Measurements from ENCODE around the gene SLMAP. TPM values are rescaled to one million over a fixed set of nuclear protein-coding genes. Genes with fewer than 3 reads are reported as not detected.
A peak's percentile ranks its signal among the peaks of the same experiment; 100 is the strongest.

SLMAP gene
- total and polyA plus RNA-seq, 7 experiments from 2014 or later = 20.2 to 77.1 (median 63.4) TPM

DNA sequence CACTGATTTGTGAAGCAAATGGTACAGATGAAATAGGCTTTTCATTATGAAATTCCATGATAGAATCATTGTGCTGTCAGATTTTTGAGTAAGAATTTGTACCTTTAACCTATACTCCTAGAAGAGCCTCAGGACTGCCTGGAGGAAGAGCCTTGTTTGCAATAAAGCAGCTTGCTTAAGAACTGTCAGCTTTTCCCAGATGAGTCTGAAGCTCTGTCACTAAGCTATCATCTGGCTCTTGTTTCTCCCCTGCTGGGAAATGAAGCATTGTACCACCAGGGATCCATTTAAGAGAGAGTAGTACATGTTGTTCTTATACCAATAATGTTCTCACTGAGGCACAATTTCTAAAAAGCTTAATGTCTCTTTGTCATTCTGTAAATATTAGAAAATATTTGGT lies 167.0 kb downstream of the SLMAP start:
- CTCF ChIA-PET = no interaction called here
- Histone ChIP-seq H3K4me3 (ENCODE audit: low read length) (no peak overlapping the region), H3K9me3 (ENCODE audit: control insufficient read depth in 2 of 3, low read length in 3 of 3) (no peaks in the 10 kb centered on the region), H3K27me3 (ENCODE audit: control insufficient read depth in 2 of 2, insufficient read depth in 2 of 2, low read length in 2 of 2) (no peaks in the 10 kb centered on the region), H3K4me1 (ENCODE audit: control insufficient read depth in 2 of 2, insufficient read depth in 2 of 2, low read length in 2 of 2) (no peaks in the 10 kb centered on the region), H3K27ac (ENCODE audit: low read depth, low read length) (no peak overlapping the region), H3K36me3 (ENCODE audit: control insufficient read depth in 2 of 3, insufficient read depth in 3 of 3, low read length in 3 of 3) (peaks cover 0 to 40% (median 5%) of the 10 kb centered on the region in 3 experiments)
- POLR2A ChIA-PET = no interaction called here
- DNase-seq (no peak), ATAC-seq (no peak)
- Mint-ChIP-seq H3K9me3 (no peaks in the 10 kb centered on the region), H3K36me3 (peaks cover 17 to 68% (median 36%) of the 10 kb centered on the region in 5 donors), H3K4me1 (no peaks in the 10 kb centered on the region), H3K4me3 (no peak overlapping the region), H3K27me3 (no peaks in the 10 kb centered on the region), H3K27ac (peak overlapping the region in 1 of 9 donors; percentile 43)
- intact Hi-C loops (cut with micrococcal nuclease) = no loop called here

DNA sequence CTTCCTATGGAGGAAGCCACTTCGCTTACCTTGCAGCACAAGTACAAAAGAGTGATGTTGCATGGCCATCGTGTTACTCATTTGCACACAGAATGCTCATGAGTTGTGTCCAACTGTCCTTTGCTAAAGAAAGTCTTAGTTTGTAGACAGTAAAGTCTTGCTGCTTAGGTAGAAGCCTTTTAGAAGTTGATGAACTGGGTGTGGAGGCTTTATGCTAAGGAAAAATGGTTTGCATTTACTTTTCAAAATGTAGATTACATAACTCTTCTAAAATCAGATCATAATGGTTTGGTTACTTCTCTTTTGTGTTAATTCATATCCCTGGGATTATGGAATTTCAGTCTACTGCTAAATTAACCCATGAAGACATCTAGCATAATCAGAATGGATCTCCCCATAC lies 167.6 kb downstream of the SLMAP start:
- POLR2A ChIA-PET = interaction anchor here (0.7 kb wide), 1 partner anchor 8 kb away, joined by 3 read pairs; no protein-coding TSS in a partner anchor
- Histone ChIP-seq H3K9me3 (ENCODE audit: control insufficient read depth in 2 of 3, low read length in 3 of 3) (no peaks in the 10 kb centered on the region), H3K27ac (ENCODE audit: low read depth, low read length) (no peak overlapping the region), H3K36me3 (ENCODE audit: control insufficient read depth in 2 of 3, insufficient read depth in 3 of 3, low read length in 3 of 3) (peaks cover 0 to 34% (median 5%) of the 10 kb centered on the region in 3 experiments), H3K4me3 (ENCODE audit: low read length) (no peak overlapping the region), H3K4me1 (ENCODE audit: control insufficient read depth in 2 of 2, insufficient read depth in 2 of 2, low read length in 2 of 2) (no peaks in the 10 kb centered on the region), H3K27me3 (ENCODE audit: control insufficient read depth in 2 of 2, insufficient read depth in 2 of 2, low read length in 2 of 2) (no peaks in the 10 kb centered on the region)
- ATAC-seq = no peak
- intact Hi-C loops (cut with micrococcal nuclease) = no loop called here
- CTCF ChIA-PET = interaction anchor here (0.6 kb wide), 1 partner anchor 692 kb away, joined by 3 read pairs; no protein-coding TSS in a partner anchor
- H3K9me3 Mint-ChIP-seq = no peaks in the 10 kb centered on the region
- no peaks in the 10 kb centered on the region for H3K4me1 Mint-ChIP-seq
- DNase-seq = no peak
- no peak overlapping the region for H3K4me3 Mint-ChIP-seq
- H3K36me3 Mint-ChIP-seq = peaks cover 11 to 66% (median 30%) of the 10 kb centered on the region in 5 donors
- H3K27ac Mint-ChIP-seq = no peak overlapping the region
- no peaks in the 10 kb centered on the region for H3K27me3 Mint-ChIP-seq

DNA sequence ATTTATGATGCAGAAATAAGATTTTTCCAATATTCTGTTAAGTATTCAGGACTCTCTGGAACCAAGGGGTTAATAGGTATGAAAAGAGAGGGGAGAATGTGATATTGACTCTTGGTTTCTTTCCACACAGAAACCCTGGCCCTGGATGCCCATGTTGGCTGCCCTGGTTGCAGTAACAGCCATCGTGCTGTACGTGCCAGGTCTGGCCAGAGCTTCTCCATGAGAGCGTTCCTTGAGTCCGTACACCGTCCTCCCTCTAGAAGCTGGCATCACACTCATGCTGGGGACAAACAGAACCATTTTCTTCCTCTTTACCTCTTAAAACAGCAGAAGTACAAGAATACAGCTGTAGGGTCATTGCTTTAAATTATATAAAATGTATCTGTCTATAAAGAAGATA lies 171.1 kb downstream of the SLMAP start:
- Mint-ChIP-seq H3K36me3 (peaks cover 13 to 62% (median 27%) of the 10 kb centered on the region in 5 donors), H3K4me1 (no peaks in the 10 kb centered on the region), H3K27me3 (no peaks in the 10 kb centered on the region), H3K4me3 (no peak overlapping the region), H3K9me3 (no peaks in the 10 kb centered on the region), H3K27ac (no peak overlapping the region)
- no peak overlapping the region for H3K27ac ChIP-seq (ENCODE audit: low read depth, low read length)
- DNase-seq (no peak), ATAC-seq (no peak)
- ChIA-PET CTCF (no interaction called here), POLR2A (no interaction called here)
- H3K4me3 ChIP-seq (ENCODE audit: low read length) = no peak overlapping the region
- intact Hi-C loops (cut with micrococcal nuclease) = no loop called here
- H3K9me3 ChIP-seq (ENCODE audit: control insufficient read depth in 2 of 3, low read length in 3 of 3) = no peaks in the 10 kb centered on the region
- no peaks in the 10 kb centered on the region for H3K4me1 ChIP-seq (ENCODE audit: control insufficient read depth in 2 of 2, insufficient read depth in 2 of 2, low read length in 2 of 2)
- H3K36me3 ChIP-seq (ENCODE audit: control insufficient read depth in 2 of 3, insufficient read depth in 3 of 3, low read length in 3 of 3) = peaks cover 0 to 31% (median 5%) of the 10 kb centered on the region in 3 experiments
- no peaks in the 10 kb centered on the region for H3K27me3 ChIP-seq (ENCODE audit: control insufficient read depth in 2 of 2, insufficient read depth in 2 of 2, low read length in 2 of 2)

DNA sequence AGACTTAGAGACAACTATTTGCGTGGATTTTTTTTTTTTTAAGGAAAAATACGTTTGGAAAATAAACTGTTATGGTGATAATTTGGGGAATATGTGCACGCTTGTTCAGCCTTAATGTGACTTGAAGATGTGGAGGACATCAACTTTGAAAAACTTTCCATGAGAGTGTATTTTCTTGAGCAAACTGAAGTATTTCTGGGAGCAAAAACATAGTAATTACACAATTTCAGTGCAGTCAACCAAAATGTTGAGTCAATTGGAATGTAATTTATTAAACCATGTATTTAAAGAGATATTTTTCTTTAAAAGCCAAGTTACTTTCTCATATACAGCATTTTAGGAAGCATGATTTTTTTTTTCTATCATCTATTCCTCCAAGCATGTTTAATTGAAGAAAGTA lies 171.8 kb downstream of the SLMAP start:
- H3K4me1 ChIP-seq (ENCODE audit: control insufficient read depth in 2 of 2, insufficient read depth in 2 of 2, low read length in 2 of 2) = no peaks in the 10 kb centered on the region
- no peak overlapping the region for H3K27ac ChIP-seq (ENCODE audit: low read depth, low read length)
- H3K36me3 ChIP-seq (ENCODE audit: control insufficient read depth in 2 of 3, insufficient read depth in 3 of 3, low read length in 3 of 3) = peaks cover 0 to 26% (median 5%) of the 10 kb centered on the region in 3 experiments
- H3K36me3 Mint-ChIP-seq = peaks cover 13 to 64% (median 28%) of the 10 kb centered on the region in 5 donors
- H3K27ac Mint-ChIP-seq = no peak overlapping the region
- intact Hi-C loops (cut with micrococcal nuclease) = no loop called here
- no peak for DNase-seq
- H3K27me3 ChIP-seq (ENCODE audit: control insufficient read depth in 2 of 2, insufficient read depth in 2 of 2, low read length in 2 of 2) = no peaks in the 10 kb centered on the region
- POLR2A ChIA-PET = no interaction called here
- H3K9me3 Mint-ChIP-seq = no peaks in the 10 kb centered on the region
- no peak overlapping the region for H3K4me3 ChIP-seq (ENCODE audit: low read length)
- no peaks in the 10 kb centered on the region for H3K9me3 ChIP-seq (ENCODE audit: control insufficient read depth in 2 of 3, low read length in 3 of 3)
- CTCF ChIA-PET = interaction anchor here (0.6 kb wide), 1 partner anchor 154 kb away, joined by 3 read pairs; no protein-coding TSS in a partner anchor
- H3K4me1 Mint-ChIP-seq = no peaks in the 10 kb centered on the region
- no peak for ATAC-seq
- H3K27me3 Mint-ChIP-seq = no peaks in the 10 kb centered on the region
- no peak overlapping the region for H3K4me3 Mint-ChIP-seq

DNA sequence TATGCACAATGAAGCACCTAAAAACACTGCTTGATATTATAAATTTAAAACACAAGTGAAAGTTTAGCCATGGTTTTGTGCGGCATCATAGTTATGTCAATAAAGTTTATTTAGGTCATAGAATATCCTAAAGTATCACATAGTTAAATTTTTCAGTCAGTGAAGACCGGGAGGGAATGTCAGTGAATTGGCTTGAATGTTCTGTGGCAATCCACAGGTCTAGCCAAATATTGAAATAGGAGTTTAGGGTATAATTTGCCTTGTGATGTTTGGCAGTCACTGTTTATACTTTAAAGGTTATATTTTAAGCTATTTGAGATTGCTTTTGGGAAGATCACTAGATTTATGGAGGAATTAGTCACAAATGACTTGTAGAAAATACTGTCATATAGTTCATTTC lies 172.4 kb downstream of the SLMAP start:
- H3K4me1 ChIP-seq (ENCODE audit: control insufficient read depth in 2 of 2, insufficient read depth in 2 of 2, low read length in 2 of 2) = no peaks in the 10 kb centered on the region
- no peaks in the 10 kb centered on the region for H3K9me3 Mint-ChIP-seq
- H3K36me3 Mint-ChIP-seq = peaks cover 9 to 61% (median 26%) of the 10 kb centered on the region in 5 donors
- no peaks in the 10 kb centered on the region for H3K27me3 ChIP-seq (ENCODE audit: control insufficient read depth in 2 of 2, insufficient read depth in 2 of 2, low read length in 2 of 2)
- no peak overlapping the region for H3K4me3 Mint-ChIP-seq
- H3K36me3 ChIP-seq (ENCODE audit: control insufficient read depth in 2 of 3, insufficient read depth in 3 of 3, low read length in 3 of 3) = peaks cover 0 to 20% (median 5%) of the 10 kb centered on the region in 3 experiments
- no peak for DNase-seq
- intact Hi-C loops (cut with micrococcal nuclease) = no loop called here
- no peak overlapping the region for H3K27ac Mint-ChIP-seq
- POLR2A ChIA-PET = no interaction called here
- CTCF ChIA-PET = no interaction called here
- no peaks in the 10 kb centered on the region for H3K4me1 Mint-ChIP-seq
- no peak for ATAC-seq
- no peaks in the 10 kb centered on the region for H3K9me3 ChIP-seq (ENCODE audit: control insufficient read depth in 2 of 3, low read length in 3 of 3)
- no peaks in the 10 kb centered on the region for H3K27me3 Mint-ChIP-seq
- H3K27ac ChIP-seq (ENCODE audit: low read depth, low read length) = no peak overlapping the region
- H3K4me3 ChIP-seq (ENCODE audit: low read length) = no peak overlapping the region

DNA sequence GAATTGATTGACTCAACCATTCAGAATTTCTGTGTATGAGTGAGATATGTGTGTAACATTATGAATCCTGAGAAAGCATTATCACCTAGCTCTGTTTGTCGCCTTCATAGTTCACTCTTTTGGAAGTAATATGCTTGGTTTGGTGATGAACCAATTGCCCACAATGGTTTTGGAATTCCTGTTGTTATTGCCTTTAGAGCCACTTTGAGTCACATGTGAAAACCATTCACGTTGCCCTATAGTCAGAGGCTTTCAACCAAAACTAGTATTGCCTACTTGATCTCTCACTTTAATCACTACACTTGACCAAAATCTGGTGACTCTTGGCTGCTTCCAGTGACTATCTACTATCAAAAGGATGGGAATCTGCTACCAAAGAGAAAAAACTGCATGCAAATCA lies 173.9 kb downstream of the SLMAP start:
- Histone ChIP-seq H3K36me3 (ENCODE audit: control insufficient read depth in 2 of 3, insufficient read depth in 3 of 3, low read length in 3 of 3) (peaks cover 0 to 13% (median 5%) of the 10 kb centered on the region in 3 experiments), H3K9me3 (ENCODE audit: control insufficient read depth in 2 of 3, low read length in 3 of 3) (no peaks in the 10 kb centered on the region), H3K4me3 (ENCODE audit: low read length) (no peak overlapping the region), H3K4me1 (ENCODE audit: control insufficient read depth in 2 of 2, insufficient read depth in 2 of 2, low read length in 2 of 2) (no peaks in the 10 kb centered on the region), H3K27ac (ENCODE audit: low read depth, low read length) (no peak overlapping the region), H3K27me3 (ENCODE audit: control insufficient read depth in 2 of 2, insufficient read depth in 2 of 2, low read length in 2 of 2) (no peaks in the 10 kb centered on the region)
- Mint-ChIP-seq H3K4me1 (no peaks in the 10 kb centered on the region), H3K36me3 (peaks cover 9 to 49% (median 22%) of the 10 kb centered on the region in 5 donors), H3K27me3 (no peaks in the 10 kb centered on the region), H3K9me3 (no peaks in the 10 kb centered on the region), H3K27ac (no peak overlapping the region), H3K4me3 (no peak overlapping the region)
- ChIA-PET POLR2A (no interaction called here), CTCF (no interaction called here)
- intact Hi-C loops (cut with micrococcal nuclease) = no loop called here
- DNase-seq (no peak), ATAC-seq (no peak)

DNA sequence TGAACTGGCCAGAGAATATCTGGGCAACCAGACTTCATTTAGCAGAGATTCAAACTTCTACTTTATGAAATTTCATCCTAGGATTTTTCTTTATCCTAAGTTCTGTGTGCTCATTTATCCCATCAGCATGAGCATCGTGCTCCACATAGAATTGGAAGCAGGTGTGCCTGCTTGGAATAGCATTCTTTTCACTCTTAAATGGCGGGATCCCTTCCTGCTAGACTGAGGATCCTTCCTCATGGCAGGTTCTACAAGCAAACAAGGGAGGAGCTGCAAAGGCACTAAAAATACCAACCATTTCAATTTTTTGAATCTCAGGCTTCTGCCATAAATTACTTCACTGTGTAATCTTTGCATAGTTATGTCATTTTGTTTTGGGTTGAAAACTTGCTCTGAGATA lies 177.5 kb downstream of the SLMAP start:
- intact Hi-C loops (cut with micrococcal nuclease) = no loop called here
- ATAC-seq (no peak), DNase-seq (no peak)
- no peak overlapping the region for H3K4me3 Mint-ChIP-seq
- no peak overlapping the region for H3K27ac Mint-ChIP-seq
- no peaks in the 10 kb centered on the region for H3K27me3 Mint-ChIP-seq
- H3K9me3 Mint-ChIP-seq = no peaks in the 10 kb centered on the region
- Histone ChIP-seq H3K9me3 (ENCODE audit: control insufficient read depth in 2 of 3, low read length in 3 of 3) (no peaks in the 10 kb centered on the region), H3K4me1 (ENCODE audit: control insufficient read depth in 2 of 2, insufficient read depth in 2 of 2, low read length in 2 of 2) (no peaks in the 10 kb centered on the region), H3K4me3 (ENCODE audit: low read length) (no peak overlapping the region), H3K27me3 (ENCODE audit: control insufficient read depth in 2 of 2, insufficient read depth in 2 of 2, low read length in 2 of 2) (no peaks in the 10 kb centered on the region), H3K36me3 (ENCODE audit: control insufficient read depth in 2 of 3, insufficient read depth in 3 of 3, low read length in 3 of 3) (peaks cover 0 to 7% (median 0%) of the 10 kb centered on the region in 3 experiments), H3K27ac (ENCODE audit: low read depth, low read length) (no peak overlapping the region)
- H3K36me3 Mint-ChIP-seq = peaks cover 4 to 28% (median 10%) of the 10 kb centered on the region in 5 donors
- CTCF ChIA-PET = no interaction called here
- H3K4me1 Mint-ChIP-seq = no peaks in the 10 kb centered on the region
- POLR2A ChIA-PET = no interaction called here

Measured in naive thymus-derived CD4-positive, alpha-beta T cell (primary cell).